SW 1271 (cell line): ENCODE data around the gene KCTD7.
"Not testable (repeated sequence)": the region's sequence is repeated elsewhere in the genome, so short reads cannot be mapped to it uniquely, and the experiment has no call there.

ENCODE experiments used
- DNase-seq, 2 experiments: peaks; one replicate each; lab custom pipeline; 2025; lab: John Stamatoyannopoulos, UW

Gene KCTD7

DNA sequence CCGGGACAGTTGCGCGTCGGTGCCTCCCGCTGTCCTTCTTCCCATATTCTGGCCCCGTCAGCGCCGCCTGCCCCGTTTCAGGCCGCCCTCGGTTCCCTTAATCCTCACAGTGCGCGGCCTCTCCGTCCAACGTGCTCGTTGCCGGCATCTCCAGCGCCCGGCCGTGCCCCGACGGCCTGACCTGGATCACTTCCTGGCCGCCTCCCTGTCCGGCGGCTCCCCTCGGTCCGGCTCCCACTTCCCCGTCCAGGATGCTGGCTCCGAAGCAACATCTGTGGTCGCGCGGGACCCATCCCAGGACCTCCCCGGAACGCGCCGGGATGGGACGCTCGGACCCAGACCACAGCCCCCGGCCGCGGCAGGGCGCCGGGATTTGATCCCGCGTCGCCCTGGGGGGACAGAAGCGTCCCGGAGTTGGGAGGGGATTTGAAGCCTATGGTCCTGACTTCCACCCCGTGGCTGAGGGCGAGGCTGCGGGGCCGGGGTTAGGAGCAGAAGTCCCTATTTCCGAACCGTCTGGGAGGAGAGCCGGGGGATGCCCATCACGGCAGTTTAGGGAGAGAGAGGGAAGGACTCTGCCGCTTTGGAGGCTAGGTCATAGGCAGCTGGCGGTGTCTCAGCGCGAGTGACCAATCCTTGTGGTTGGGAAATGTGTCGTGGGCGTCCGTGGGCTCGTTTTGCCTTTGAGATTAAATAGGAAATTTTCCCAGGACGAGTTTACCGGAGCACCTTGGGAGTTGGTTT lies 53.8 kb downstream of the KCTD7 start:
- DNase-seq: no peak

- not testable (repeated sequence) for DNase-seq
Measured at GRCh38 chr7:66683094-66683769, 54.6 kb downstream of the KCTD7 start.

- no peak for DNase-seq
Measured at GRCh38 chr7:66683770-66684123, 55.1 kb downstream of the KCTD7 start.

- DNase-seq: not testable (repeated sequence)
Measured at GRCh38 chr7:66685663-66686062, 57.0 kb downstream of the KCTD7 start.

GRCh38 chr7:66687186-66687585 lies 58.5 kb downstream of the KCTD7 start:
- DNase-seq: no peak

DNA sequence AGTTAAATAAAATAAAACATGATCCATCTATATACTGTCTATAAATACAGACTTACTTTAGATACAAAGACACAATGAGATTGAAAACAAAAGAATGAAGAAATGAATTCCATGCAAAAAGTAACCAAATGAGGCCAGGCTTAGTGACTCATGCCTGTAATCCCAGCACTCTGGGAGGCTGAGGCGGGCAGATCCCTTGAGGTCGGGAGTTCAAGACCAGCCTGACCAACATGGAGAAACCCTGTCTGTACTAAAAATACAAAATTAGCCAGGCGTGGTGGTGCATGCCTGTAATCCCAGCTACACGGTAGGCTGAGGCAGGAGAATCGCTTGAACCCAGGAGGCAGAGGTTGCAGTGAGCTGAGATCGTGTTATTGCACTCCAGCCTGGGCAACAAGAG lies 59.0 kb downstream of the KCTD7 start:
- not testable (repeated sequence) for DNase-seq

- DNase-seq: no peak
Measured at GRCh38 chr7:66689081-66689480, 60.4 kb downstream of the KCTD7 start.

GRCh38 chr7:66693331-66693730 lies 64.7 kb downstream of the KCTD7 start:
- DNase-seq: no peak
